HK-2 (cell line): ENCODE data around the gene SCN9A.
A peak's percentile ranks its signal among the peaks of the same experiment; 100 is the strongest.
"Not testable (repeated sequence)": the region's sequence is repeated elsewhere in the genome, so short reads cannot be mapped to it uniquely, and the experiment has no call there.

Source experiments
- DNase-seq: peaks from one replicate; pipeline ENCODE4 v3.0.0-alpha.2; 2018; ENCODE audit not compliant: unreplicated experiment

SCN9A gene

GRCh38 chr2:166242309-166242708 is 133.4 kb downstream of the SCN9A start:
- DNase-seq, result no peak

DNA sequence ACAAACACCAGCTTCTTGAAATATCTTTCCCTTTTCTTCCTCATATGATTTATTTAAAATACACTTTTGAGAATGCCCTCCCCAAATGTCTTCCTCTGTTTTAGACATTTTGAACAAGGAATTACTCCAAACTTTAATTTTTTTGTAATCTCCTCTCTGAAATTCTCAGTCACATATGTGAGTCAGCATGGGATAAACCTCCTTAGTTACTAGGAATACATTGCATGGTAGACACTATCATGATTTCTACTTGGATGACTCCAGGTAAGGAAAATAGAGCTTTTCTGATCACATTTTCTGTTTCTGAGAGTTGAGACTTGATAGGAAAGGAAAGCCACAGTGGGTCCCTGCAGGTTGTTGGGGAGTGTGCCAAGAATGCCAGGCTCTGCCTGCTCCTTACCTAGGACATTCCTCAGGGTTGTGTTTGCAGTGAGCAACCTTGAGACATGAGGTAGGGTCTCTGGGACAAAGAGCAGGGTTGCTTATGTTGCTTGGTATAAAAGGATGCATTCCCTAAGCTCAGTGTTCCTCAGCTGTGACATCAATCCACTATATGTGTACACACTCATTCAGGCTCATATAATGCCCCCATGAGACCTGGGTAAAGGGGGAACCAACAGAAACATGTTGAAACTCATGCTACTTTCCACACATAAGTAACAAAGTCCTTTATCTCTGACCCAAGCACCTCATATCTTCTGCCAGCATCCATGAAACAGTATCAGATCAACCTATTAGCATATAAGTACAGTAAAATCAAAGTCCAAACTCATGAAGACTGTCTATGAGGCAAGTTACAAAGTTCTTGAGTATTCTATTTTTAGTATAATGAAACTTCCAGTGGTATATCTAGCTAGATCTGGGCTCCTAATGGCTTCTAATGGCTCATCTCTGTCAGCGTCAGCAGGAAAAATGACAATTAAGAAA is 135.1 kb downstream of the SCN9A start:
- no peak for DNase-seq

GRCh38 chr2:166239548-166239947 is 136.2 kb downstream of the SCN9A start:
- no peak for DNase-seq

DNA sequence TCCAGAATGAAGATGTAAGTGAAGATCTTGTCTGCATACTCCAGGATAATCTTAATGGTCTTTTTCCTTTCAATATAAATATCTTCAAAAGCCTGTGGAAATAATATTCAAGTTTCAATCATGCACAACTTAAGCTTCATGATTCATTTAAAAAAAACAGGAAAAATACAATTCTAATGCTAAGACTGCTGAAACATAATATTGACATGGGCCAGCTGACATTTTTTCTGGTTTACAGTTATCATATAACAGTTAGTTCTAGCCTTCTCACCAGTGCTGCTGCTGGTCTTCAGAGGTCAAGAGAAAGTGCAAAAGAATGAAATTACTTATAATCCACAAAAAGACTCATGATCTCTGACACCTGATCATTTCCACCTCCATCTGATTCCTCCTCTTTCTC is 137.6 kb downstream of the SCN9A start:
- DNase-seq, result no peak

DNA sequence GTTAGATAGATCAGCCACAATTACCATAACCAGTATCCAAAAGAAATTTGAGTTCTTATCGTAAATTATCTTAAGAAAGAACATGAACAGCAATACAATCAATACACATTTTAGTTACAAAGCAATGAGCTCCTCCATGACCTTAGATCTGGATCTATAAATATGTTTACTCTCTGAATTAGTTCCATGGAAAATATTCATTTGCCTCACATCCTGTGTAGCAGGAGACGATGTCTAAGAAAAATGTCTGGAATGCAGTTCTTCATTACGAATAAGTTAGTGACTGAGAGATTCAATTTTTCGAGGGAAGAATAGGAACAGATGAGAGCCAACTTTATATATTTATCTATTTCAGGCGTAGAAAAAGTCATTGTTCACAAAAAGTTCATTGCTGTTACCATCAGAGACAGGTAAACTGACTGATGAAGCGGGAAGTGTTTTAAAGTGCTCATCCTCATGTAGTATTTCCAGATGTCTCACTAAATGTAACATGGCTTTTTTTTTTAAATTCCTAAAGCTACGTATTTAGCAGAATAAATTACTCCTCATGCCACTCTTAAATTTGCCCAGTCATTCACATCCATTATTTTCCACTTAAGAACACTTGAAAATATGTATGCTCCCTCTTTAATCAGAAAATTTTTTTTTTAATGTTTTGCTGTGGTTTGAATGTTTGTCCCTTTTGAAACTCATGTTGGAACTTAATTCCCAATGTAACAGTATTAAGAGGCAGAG is 141.5 kb downstream of the SCN9A start:
- no peak for DNase-seq

DNA sequence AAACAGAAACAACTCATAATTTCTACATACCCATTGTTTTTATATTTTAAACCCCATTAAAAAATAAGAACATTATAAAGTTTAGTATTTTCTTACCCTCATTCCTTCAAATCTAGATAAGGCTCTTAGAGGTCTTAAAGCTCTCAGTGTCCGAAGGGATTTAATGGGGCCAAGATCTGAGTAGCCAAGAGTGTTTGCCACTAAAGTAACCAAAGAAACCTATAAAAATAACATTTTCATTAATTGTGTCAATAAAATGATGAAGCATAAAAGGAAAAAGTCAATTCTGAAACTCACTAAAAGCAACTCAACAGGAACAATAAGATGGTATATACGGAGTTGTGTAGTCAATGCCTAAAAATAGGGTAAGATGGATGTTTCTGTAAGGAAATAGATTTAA is 142.5 kb downstream of the SCN9A start:
- DNase-seq, result no peak

GRCh38 chr2:166230724-166231070 is 145.0 kb downstream of the SCN9A start:
- no peak for DNase-seq

DNA sequence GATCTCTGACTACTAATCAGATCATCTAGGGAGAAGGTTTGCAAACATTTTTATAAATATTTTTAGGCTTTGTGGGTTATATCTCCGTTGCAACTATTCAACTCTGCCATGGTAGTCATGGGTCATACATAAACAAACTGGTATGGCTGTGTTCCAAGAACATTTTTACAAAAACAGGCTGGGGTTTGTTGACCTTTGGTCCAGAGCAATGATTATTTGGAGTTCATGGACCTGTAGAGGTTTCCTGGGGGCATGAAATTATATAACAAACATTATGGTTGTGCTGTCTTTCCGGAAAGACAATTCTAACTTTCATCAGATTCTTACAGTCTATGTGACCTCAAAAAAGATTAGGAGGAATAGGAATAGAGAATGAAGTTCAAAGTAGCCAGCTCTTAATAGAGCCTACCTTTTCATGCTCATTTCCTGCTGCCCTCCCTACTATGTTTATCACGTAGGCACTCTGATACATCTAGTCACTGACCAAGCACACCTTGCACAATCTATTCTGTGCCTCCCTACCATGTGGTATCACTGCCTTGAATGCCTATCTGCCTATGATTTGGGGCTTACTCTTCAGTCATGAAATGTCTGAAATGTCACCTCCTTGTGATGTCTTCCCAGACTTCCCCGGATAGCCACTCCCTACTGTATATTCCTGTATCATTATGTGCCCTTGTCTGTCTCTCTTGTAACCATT is 145.6 kb downstream of the SCN9A start:
- no peak for DNase-seq

GRCh38 chr2:166229678-166230023 is 146.1 kb downstream of the SCN9A start:
- no peak for DNase-seq

DNA sequence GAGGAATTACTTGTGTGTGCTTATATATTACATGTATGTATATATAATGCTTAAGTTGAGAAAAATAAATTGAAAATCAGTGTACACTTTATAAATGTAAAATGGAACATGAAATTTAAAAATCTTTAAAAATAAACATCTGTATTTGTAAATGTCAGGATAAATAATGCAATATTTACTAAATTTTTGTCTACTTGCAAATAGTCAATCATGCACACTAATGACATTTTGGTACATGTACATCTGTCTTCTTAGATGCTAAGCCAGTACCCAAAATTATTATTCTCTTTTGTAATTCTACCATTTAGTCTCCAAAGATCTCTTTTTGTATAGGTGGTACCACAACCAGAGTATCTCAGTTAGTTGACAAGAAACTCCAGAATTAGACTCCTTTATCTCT is 151.5 kb downstream of the SCN9A start:
- DNase-seq, result no peak

DNA sequence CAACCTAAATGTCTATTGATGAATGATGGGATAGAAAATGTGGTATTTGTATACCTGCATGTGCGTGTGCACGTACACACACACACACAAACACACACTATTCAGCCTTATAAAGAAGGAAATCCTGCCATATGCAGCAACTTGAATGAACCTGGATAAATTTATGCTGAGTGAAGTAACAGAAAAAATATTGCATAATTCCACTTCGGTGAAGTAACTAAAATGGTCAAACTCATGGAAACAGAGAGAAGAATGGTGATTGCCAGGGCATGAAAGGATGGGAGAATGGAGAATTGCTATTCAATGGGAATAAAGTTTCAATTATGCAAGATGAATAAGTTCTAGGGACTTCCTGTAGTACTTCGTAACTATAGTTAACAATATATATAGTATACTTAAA is 152.4 kb downstream of the SCN9A start:
- DNase-seq, result no peak

DNA sequence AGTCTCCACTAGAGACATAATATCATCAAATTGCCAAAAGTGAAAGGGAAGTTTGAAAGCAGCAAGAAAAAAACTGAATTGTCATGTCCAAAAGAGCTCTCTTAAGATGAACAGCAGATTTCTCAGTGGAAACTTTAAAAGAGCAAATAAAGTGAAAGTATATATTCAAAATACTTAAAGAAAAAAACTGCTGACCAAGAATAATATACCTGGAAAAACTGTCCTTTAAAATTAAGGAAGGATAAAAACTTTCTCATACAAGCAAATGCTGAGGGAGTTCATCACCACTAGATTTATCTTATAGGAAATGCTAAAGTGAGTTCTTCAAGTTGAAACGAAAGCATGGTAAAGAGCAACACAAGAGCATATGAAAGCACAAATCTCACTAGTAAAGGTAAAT is 164.7 kb downstream of the SCN9A start:
- no peak for DNase-seq

GRCh38 chr2:166209944-166210343 is 165.8 kb downstream of the SCN9A start:
- not testable (repeated sequence) for DNase-seq

DNA sequence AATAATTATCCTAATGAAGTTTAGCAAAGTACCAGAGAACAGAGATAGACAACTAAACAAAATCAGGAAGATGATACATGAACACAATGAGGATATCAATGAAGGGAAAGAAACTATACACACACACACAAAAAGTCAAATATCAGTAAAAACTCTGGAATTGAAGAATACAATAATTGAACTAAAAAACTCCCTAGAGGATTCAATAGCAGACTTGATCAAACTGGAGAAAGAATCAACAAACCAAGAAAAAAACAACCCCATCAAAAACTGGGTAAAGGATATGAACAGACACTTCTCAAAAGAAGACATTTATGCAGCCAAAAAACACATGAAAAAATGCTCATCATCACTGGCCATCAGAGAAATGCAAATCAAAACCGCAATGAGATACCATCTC is 166.4 kb downstream of the SCN9A start:
- DNase-seq, result not testable (repeated sequence)

- DNase-seq, result not testable (repeated sequence)
These were observed 169.6 kb downstream of the SCN9A start for GRCh38 chr2:166206153-166206552.

DNA sequence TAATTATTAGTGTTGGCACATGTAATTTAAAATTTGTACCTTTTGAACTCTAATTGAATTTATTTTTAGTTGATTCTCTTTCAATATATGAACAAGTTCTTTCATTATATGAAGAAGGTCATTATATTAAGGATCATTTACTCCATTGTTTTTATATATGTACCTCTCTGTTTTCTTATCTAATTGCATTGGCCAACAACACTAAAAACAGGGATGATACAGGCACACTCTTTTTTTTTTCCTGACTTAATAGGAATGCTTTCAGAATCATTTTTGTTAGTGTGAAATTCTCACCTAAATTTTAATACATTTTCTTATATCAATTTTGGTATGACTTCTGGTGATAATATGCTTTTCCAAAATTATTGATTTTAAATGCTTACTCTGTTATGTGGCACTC is 173.0 kb downstream of the SCN9A start:
- no peak for DNase-seq

DNA sequence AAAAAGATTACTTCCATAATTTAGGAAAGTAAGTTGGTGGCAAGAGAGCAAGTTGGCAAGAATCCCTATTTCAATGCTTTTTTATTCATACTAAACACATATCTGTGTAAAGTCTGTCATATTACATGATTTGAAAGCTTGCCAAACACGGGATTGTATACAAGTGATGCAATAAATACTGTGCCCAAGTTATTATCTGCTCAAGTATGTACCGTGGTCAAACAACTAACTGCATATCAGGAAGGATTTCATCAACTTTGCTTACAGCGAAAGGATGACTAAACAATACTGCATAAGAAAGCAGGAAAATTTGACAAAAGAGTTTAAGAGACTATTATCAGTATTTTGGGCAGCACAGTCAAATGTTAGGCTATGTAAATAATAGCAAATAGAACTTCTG is 178.3 kb downstream of the SCN9A start:
- no peak for DNase-seq

- DNase-seq, result no peak
These were observed 182.3 kb downstream of the SCN9A start for GRCh38 chr2:166193407-166193806.

- no peak for DNase-seq
These were observed 187.7 kb downstream of the SCN9A start for GRCh38 chr2:166188084-166188483.

GRCh38 chr2:166184789-166185188 is 191.0 kb downstream of the SCN9A start:
- no peak for DNase-seq

GRCh38 chr2:166181813-166182154 is 194.0 kb downstream of the SCN9A start:
- DNase-seq, result no peak

- DNase-seq, result peak; percentile 55
These were observed 194.6 kb downstream of the SCN9A start for GRCh38 chr2:166180951-166181812.
